Fibroblast of pulmonary artery (primary cell): ENCODE data around the gene CRAT.

Experiments used
- DNase-seq: peaks from one replicate; pipeline ENCODE4 v3.0.0-alpha.2; 2010; ENCODE audit warnings: low read depth
- H3K4me3 ChIP-seq: replicated peaks from 2 replicates; pipeline ENCODE4 v1.5.1; 2011; ENCODE audit warnings: low read depth, mild to moderate bottlenecking, control low read depth, low read length, moderate library complexity
- CTCF ChIP-seq: IDR thresholded peaks from 2 replicates; pipeline ENCODE4 v1.5.1; 2011; ENCODE audit warnings: mild to moderate bottlenecking, control low read depth, low read length, inconsistent platforms; ENCODE audit errors: missing control alignments

CRAT gene

GRCh38 chr9:129109537-129109903 lies 1.1 kb downstream of the CRAT start:
- DNase-seq = no peak
- no peak for TF ChIP-seq CTCF
- peak overlapping the region; percentile 76 for H3K4me3 ChIP-seq

GRCh38 chr9:129108805-129109536 lies 1.6 kb downstream of the CRAT start:
- TF ChIP-seq CTCF = no peak
- no peak for DNase-seq
- H3K4me3 ChIP-seq = peak overlapping the region; percentile 76

GRCh38 chr9:129108083-129108804 lies 2.3 kb downstream of the CRAT start:
- no peak for TF ChIP-seq CTCF
- H3K4me3 ChIP-seq = no peak overlapping the region
- no peak for DNase-seq

GRCh38 chr9:129107651-129108050 lies 2.9 kb downstream of the CRAT start:
- H3K4me3 ChIP-seq = no peak overlapping the region
- TF ChIP-seq CTCF = no peak
- DNase-seq = no peak

GRCh38 chr9:129105857-129106694 lies 4.5 kb downstream of the CRAT start:
- TF ChIP-seq CTCF = no peak
- no peak for DNase-seq
- H3K4me3 ChIP-seq = no peak overlapping the region

- DNase-seq = no peak
- H3K4me3 ChIP-seq = no peak overlapping the region
- no peak for TF ChIP-seq CTCF
Measured at GRCh38 chr9:129104051-129104450, 6.5 kb downstream of the CRAT start.
